NCI-H510A treated with DMSO at 0.1 percent for 48 hours (cell line): ENCODE data around the gene MBD1.
A peak's percentile ranks its signal among the peaks of the same experiment; 100 is the strongest.
"Not testable (repeated sequence)": the region's sequence is repeated elsewhere in the genome, so short reads cannot be mapped to it uniquely, and the experiment has no call there.

Experiments used
- DNase-seq: peaks from one replicate; lab custom pipeline; 2025; lab: John Stamatoyannopoulos, UW

MBD1 gene, protein sequence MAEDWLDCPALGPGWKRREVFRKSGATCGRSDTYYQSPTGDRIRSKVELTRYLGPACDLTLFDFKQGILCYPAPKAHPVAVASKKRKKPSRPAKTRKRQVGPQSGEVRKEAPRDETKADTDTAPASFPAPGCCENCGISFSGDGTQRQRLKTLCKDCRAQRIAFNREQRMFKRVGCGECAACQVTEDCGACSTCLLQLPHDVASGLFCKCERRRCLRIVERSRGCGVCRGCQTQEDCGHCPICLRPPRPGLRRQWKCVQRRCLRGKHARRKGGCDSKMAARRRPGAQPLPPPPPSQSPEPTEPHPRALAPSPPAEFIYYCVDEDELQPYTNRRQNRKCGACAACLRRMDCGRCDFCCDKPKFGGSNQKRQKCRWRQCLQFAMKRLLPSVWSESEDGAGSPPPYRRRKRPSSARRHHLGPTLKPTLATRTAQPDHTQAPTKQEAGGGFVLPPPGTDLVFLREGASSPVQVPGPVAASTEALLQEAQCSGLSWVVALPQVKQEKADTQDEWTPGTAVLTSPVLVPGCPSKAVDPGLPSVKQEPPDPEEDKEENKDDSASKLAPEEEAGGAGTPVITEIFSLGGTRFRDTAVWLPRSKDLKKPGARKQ

DNA sequence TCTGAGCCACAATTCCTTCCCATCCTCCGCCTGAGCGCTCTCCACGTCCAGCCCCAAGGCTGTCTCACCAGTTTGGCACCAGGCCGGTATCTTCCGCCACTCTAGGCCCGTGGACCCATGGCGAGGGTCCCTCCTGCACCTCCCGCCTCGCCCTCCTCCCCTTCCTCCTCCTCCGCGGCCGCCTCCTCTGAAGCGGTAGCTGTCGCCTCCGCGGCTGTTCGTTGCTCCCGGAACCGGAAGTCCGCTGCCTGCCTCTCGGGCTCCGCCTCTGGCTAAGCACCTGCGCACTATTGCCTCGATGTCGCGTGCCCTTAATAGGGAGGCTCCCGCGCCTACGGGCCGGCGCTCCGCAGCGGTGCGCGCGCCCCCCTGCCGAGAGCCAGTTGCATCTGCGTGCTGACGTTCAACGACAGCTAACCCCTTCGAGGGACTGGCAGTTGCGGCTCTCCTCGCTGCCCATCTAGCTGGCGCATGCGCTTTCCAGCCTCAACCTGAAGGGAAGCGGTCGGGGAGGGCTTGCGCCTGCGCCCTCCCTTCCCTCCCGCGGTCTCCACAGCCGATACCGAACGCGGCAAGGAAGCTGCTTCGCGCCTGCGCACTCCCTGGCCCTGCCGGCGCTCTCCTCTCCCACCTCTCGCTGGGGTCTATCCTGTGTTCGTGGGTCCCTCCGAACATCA is at the start of gene MBD1:
Gene MBD1, minus strand, starts transcription at position 229 of the 677 bp plus-strand sequence. CDS start 1,531 bp downstream, outside the sequence.
- peak; percentile 95 for DNase-seq

DNA sequence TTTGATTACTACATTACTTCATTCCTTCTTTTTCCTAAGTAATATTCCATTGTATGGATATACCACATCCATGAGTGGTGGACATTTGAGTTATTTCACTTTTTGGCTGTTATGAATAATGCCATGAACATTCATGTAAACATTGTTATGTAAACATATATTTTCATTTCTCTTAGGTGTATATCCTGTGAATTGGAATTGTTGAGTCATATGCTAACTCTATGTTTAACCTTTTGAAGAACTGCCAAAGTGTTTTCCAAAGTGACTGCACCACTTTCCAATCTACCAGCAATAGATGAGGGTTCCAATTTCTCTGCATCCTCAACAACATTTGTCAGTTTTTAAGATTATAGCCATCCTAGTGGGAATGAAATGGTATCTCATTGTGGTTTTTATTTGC is 48.9 kb upstream of the MBD1 start:
- no peak for DNase-seq

DNA sequence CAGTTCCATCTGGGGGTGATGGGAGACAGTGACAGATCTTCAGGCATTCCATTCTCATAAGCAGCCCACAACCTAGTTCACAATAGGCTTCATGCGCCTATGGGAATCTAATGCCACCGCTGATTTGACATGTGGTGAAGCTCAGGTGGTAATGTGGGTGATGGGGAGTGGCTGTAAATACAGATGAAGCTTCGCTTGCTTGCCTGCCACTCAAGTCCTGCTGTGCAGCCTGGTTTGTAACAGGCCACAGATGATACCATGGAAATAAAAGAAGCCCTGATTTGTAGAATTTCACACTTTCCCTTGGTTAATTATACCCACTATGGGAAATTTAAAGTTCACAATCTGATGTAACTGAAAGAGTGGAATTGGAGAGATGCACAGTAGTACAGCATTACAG is 46.7 kb upstream of the MBD1 start:
- no peak for DNase-seq

DNA sequence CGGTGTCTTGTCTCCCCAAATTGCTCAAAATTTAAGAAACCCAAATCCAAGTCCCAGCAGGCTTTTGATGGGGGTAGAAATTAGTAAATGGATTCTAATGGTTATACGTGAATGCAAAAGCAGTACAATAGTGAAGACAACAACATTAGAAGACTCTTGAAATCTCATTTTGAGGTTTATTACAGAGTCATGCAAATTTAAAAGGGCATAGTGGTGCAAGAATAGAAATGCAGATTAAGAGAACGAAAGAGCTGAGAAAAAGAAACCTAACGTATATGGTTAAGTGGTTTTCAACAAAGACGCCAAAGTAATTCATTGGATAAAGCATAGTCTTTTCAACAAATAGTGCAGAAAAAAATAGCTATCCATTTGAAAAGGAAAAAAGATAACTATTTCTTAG is 39.4 kb upstream of the MBD1 start:
- no peak for DNase-seq

DNA sequence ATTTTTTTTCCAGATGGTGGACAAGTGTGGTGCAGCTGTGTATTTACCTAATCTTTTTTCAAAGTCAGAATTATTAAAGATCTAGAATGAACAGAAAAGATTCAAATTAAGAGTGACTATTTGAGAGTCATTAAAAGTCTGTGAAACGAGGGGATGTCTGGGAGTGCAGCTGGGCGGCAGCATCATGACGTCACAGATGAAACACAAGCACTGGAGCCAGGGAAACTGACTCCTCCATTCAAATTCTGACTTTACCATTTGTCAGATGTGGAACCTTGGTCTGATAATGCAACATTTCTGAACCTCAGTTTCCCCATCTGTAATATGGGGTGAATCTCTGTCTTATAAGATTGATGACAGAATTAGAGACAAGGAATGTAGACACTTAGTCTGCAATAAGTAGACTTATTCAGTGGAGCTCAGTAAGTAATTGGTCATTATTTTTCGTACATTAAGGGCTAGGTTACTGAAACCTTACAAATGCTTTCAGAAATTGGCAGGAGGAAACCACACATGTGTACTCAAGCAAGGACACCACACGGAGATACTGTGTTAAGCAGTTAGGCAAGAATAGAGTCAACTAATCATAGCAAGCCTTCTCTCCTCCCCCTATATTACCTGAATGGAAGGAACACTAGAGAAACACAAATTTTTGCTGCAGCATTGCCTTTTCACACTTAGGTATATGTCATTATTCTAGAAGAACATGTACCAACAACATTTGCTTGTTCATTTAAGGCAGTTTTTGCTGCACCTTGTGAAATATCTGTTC is 34.0 kb upstream of the MBD1 start:
- no peak for DNase-seq

DNA sequence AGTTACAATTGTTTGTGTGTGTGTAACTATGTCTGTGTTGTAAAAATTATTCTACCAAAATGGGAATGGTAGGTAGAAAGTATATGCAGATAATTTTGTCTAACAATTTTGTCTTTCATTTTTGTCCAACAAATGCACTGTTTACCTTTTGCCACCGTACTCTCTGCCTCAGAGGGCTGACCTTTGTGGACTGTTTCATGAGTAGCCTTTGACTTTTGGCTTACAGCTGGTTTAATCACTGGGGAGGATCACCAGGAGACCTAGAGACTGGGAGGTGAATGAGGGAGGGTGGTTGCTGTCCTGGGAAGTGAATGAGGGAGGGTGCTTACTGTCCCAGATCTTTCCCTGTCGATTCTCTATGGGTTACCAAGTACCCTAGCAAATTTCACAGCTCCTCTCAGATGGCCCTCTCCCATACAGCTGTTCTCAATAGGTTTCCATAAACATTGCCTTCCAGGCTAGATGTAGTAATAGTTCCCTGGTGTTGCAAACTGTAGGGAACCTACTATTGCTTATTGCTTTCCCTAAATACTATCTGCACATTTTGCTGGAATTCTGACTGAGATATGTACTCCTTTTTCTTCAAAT is 32.6 kb upstream of the MBD1 start:
- no peak for DNase-seq

DNA sequence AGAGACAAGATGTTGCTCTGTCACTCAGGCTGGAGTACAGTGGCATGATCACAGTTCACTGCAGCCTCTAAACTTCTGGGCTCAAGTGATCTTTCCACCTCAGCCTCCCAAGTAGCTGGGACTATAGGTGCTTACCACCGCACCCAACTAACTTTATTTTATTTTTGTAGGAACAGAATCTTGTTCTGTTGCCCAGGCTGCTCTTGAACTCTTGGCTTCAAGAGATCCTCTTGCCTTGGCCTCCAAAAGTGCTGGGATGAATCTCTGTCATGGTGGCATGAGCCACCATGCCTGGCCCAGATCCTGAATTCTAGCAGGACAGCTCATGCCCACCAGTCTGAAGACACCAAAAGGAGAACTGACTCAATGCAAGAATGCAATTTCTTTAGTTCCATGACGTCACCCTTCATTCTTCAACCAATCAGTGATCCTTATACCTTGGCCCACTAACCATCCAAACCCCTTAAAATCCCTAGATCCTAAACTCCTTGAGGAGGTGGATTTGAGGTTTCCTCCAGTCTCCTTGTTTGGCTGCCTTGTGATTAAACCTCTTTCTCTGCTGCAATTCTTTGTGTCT is 31.8 kb upstream of the MBD1 start:
- DNase-seq: no peak

DNA sequence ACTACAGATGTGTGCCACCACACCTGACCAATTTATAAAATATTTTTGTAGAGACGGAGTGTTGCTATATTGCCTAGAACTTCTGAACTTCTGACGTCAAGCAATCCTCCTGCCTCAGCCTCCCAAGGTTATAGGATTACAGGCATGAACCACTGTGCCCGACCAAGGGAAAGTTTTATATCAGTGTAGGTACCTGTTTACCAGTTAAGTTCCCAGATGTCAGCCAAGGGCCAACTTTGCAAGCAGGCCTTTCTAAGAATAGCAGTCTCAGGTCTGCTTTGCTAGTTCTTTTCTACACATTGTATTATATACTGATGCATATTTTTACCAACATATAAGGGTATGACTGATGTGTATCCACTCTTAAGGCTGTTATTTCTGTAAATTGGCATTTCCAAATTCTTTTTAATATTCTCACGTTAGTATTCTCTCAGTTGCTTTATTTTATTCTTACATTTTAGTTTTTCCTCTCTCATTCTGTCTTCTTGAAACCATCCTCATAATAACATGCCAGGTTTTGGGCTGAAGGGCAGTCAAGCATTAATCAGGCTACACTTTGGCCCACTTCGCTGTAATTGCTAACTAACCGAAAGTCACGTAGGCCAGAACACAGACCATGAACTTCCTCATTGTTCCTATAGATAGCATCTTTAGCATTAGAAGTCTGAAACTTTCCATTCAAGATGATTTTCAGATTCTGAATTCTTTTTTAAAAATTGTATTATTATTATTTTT is 31.1 kb upstream of the MBD1 start:
- no peak for DNase-seq

DNA sequence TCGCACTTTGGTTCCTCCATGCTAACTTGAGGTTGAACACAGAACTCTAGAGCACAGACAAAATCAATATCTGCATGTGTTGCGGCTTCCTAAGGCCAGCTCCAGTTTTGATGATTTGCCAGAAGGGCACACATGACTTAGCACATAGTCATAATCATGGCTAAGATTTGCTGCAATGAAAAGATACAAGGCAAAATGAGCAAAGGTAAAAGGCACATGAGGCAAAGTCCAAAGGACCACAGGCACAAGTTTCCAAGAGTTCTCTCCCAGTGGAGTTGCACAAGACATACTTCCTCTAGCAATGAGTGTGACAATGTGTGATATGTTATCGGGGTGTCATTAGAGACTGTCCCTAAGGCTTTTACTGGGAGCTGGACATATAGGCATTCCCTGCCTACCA is 30.3 kb upstream of the MBD1 start:
- no peak for DNase-seq

DNA sequence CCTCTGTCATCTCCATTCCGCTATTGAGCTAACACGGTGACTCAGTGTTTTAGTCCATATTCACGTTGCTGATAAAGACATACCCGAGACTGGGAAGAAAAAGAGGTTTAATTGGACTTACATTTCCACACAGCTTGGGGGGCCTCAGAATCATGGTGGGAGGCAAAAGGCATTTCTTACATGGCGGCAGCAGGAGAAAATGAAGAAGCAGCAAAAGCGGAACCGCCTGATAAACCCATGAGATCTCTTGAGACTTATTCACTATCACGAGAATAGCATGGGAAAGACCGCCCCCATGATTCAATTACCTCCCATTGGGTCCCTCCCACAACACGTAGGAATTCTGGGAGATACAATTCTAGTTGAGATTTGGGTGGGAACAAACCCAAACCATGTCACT is 28.8 kb upstream of the MBD1 start:
- DNase-seq: no peak

DNA sequence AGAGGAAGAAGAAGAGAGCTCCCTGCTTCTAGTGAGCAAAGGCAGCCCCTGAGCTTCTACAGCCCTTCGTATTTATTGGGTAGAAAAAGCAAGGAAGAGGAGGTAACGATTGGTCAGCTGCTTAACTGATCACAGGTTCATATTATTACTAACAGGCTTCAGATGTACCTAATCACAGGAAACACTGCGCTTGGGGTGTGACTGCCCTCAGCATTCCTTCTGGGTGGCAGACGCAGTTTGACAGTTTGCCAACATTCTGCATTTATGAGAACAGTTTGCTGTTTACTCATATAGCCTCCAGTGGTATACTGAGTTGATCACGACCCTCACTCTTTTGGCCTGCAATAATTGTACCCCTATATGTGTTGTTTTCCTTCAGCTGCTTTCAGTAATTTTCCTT is 27.5 kb upstream of the MBD1 start:
- not testable (repeated sequence) for DNase-seq

DNA sequence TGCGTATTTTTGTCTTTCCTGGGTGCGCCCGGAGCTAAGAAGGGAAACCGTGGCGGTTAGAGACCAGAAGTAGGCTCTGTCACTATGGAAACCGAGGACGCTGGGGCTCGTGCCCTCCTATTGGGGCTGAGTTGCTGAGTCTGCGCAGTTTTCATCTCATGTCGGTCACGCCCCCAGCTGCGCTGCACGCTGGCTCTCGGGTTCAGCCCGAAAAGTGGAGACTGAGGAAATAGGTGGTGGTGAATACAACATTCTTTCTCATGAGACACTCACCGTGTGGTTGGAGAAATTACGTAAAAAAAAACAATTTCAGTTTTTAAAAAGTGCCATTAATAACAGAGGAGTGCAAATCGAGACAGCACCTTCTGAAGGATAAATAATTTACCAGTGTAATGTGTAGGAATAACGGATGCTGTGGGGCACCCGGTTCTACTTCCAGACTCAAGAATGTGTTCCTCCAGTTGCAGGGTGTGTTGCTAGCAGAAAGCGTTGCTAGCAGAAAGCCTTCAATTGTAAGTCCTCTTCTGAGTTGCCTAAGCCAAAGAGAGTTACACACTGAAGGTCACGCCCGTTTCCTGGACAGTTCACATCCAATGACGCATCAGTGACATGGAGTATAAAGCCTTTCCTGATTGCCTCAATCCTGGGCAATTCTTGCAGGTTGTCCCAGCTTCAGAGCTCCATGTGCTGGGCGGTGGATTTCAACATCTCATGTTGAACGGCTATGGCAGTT is 26.6 kb upstream of the MBD1 start:
- peak; percentile 74 for DNase-seq

DNA sequence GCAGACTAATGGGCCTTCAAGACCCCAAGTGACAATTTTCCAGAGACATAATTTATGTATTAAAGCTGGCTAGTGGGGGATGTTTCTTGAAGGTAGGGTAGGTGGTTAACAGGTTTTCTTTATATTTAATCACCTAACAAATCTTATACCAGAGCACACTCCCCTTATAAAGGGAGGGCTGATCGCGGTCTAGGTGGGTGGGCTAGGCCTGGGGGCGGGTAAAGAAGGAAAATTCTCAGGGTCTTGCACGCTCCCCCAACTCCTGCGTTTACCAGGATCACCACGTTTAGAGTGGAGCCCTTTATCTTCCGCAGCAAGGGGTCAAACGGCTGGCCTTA is 26.0 kb upstream of the MBD1 start:
- no peak for DNase-seq

DNA sequence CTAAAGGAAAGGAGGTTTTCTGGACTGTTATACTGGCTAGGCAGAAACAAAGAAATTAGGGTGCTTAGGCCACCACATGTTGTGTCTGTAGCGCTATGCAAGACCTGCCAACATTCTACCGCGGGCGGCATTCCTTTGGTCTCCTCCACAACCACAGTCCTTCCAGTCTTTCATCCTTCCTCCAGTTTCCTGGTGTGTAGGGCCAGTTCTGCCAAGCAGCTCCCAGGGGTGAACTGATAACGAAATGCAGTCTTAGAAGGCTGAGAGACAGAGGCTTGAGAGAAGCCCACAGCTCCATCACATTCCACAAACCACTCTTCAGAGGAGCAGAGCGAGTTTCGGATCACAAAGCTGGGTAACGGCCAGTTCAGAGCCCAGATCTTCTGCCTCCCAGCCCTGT is 25.6 kb upstream of the MBD1 start:
- no peak for DNase-seq

DNA sequence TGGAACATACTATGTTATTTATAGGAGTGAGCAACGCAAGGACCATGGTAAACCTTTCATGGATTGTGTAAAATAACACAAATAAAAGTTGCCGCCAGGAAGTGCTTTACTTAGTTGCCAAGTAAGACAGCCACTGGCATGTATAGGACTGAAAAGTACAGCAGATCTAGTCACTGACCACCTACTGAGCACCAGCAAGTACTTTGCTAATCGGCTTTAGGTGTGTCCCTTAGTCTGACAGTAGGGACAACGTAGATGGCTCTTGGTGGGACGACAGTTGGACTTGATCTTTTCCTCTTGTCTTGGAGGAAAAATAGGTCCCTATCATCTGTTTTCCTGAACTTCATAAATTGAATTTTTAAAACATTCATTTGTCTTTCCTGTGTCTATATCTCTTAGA is 19.8 kb upstream of the MBD1 start:
- DNase-seq: no peak

DNA sequence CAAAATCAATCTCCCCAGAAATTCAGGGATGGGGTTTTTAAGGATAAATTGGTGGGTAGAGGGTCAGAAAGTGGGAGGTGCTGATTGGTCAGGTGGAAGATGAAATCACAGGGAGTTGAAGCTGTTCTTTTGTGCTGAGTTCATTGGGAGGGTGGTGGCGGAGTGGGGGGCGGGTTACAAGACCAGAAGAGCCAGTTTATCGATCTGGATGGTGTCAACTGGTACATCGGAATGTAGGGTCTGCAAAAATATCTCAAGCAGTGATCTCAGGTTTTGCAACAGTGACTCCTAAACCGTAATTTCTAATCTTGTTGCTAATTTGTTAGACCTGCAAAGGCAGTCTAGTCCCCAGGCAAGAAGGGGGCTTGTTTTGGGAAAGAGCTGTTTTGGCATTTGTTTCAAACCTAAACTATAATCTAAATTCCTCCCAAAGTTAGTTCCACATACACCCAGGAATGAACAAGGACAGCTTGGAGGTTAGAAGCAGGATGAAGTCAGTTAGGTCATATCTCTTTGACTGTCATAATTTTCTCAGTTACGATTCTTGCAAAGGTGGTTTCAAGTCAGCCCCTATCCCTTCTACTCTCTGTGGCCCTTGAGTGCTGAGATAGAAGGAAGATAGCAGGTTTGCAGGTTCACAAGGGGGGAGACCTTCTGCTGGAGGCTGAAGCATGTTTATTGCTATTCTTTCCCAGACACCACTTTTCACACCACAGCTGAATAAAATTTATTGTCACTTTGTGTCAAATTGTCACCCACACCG is 18.5 kb upstream of the MBD1 start:
- no peak for DNase-seq

DNA sequence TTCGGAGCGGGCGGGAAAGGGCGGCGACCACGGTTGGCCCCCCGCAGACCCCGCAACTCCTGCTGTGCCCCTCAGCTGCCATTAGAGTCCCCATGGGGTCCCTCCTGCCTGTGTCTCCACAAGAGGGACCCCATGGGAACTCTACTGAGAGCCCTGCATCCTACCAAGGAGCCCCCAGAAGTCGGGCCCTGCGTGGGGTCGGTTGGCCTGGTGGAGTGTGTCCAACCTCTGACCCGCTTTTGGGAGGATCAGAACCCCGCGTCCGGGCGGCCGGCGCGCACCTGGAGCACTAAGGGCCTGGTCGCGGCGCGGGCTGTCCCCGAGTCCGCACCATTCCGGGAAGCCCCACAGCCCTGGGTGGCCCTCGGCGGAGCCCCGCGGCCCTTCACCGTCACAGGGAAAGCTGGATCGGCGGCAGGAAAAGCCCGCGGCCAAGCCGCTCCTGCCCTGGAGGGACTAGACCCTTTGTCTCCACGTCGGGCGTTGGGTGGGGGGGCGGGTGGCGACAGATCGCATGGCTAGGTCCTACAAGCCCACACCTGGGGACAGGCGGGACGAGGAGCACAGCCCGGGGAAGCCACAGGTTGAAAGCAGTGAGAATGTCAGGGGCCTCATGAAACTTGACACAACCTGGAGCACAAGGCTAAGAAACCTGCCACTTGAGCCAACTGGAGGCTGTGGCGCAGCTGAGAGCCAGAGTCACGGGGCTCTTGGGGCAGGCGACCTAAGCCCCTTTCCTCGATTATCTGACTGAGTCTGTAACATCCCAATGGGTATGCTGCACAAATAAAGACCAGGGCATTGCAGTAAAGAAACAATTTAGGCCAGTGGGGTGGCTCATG is 17.3 kb upstream of the MBD1 start:
- DNase-seq: no peak

DNA sequence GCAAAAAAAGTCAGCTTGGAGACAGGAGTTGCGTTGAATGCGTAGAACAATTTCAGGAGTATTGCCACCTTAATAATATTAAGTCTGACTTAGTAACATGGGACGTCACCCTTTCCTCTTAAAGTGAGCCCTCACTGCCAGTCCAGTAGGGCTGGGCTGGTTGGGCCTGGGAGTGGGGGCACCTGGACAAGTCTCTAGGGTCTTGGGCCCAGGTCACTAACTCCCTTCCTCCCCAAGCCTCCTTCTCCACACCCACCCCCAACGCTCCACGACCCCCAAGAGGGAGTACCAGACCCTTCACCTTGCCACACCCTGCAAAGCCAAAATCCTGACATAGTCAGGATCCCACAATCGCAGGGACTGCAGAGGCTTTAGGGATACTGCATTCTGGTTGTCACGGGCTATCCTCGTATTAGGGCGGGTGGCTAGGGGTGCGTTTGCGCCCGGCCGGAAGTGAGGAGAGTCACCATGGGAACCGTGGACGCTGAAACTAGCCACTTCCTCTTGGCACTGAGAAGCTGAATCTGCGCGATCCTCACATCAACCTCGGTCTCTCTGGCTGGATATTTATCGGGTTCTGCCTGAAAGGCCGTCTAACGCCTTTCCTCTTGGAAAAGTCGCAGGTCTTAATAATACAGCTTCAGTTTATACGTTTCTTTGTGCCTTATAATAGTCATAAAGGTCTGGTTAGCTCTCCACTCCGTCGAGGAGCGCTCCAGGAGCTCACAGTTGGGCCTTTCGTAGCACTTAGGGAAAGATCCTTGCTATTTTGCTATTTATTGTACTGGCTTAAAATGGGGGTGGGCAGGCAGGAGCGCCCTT is 16.5 kb upstream of the MBD1 start:
- DNase-seq: peak; percentile 38
